K562 (cell line): ENCODE data around the gene KIF1A. TPM values are rescaled to one million over a fixed set of nuclear protein-coding genes. Genes with fewer than 3 reads are reported as not detected.

Source experiments
- ATAC-seq: fragments of 200-7000 bp; cut with Tn5 transposase; 3 replicates; pipeline ENCODE4 v1.9.1; 2020; ENCODE audit warnings: moderate library complexity
- BruUV-seq: library from RNA; stranded (reverse); fragments of 400-500 nt; replicated peaks from 2 replicates; lab custom pipeline; 2021; lab: Mats Ljungman, UMichigan
- CTCF ChIA-PET: fragments of 300-600 bp; formaldehyde crosslinking; extraction: SDS; loops from one replicate; lab custom pipeline; 2021; ENCODE audit warnings: low intra/inter-chr PET ratio; lab: Yijun Ruan, JAX
- POLR2A ChIA-PET: fragments of 300-600, 350-650 bp; sonication (Branson Sonifier 250); formaldehyde crosslinking; extraction: SDS; loops from one replicate; lab custom pipeline; 2021; ENCODE audit warnings: antibody characterized with exemption, inconsistent platforms; lab: Yijun Ruan, JAX
- DNase-seq, 4 experiments: peaks; one replicate each; pipeline versions ENCODE4 v3.0.0 to v3.0.0-alpha.2; 2011 to 2018; ENCODE audit warnings: low spot score in 3 of 4, mixed read lengths in 3 of 4; ENCODE audit errors: extremely low read depth in 1 of 4
- FAIRE-seq: peaks from 2 replicates; lab custom pipeline; 2011; peaks lifted over from hg19 to GRCh38; lab: Jason Lieb, UNC
- H2AFZ ChIP-seq: 2 replicates; pipeline ENCODE4 v1.6.0; 2011; ENCODE audit warnings: low read depth, low read length, control low read depth, inconsistent platforms
- H3K27ac ChIP-seq: fragments of 200-600 bp; 3 replicates; pipeline ENCODE4 v1.8.0; 2011; ENCODE audit warnings: low read depth, mild to moderate bottlenecking, control low read depth, inconsistent platforms, low read length, moderate library complexity, mixed read lengths; ENCODE audit errors: extremely low read depth
- H3K27me3 ChIP-seq, 2 experiments: fragments of 300-600 bp in 1 of 2; 2 replicates in 1 of 2; 3 replicates in 1 of 2; pipeline versions ENCODE4 v1.6.0 to v1.8.0; 2011; ENCODE audit warnings: inconsistent platforms in 2 of 2, low read length in 2 of 2, mild to moderate bottlenecking in 1 of 2, mixed read lengths in 1 of 2, moderate library complexity in 1 of 2; ENCODE audit not compliant: control insufficient read depth in 2 of 2, insufficient read depth in 2 of 2
- H3K36me3 ChIP-seq: fragments of 300-600 bp; 3 replicates; pipeline ENCODE4 v1.8.0; 2011; ENCODE audit warnings: mild to moderate bottlenecking, low read length, inconsistent platforms; ENCODE audit not compliant: control insufficient read depth, insufficient read depth
- H3K4me1 ChIP-seq, 2 experiments: fragments of 200-600 bp in 1 of 2; replicated peaks in 1 of 2; 2 replicates in 1 of 2; 3 replicates in 1 of 2; pipeline versions ENCODE4 v1.5.1 to v1.8.0; 2011; ENCODE audit warnings: inconsistent platforms in 2 of 2, low read length in 2 of 2, mild to moderate bottlenecking in 1 of 2, mixed read lengths in 1 of 2, moderate library complexity in 1 of 2; ENCODE audit not compliant: control insufficient read depth in 2 of 2, insufficient read depth in 2 of 2
- H3K4me2 ChIP-seq: 2 replicates; pipeline ENCODE4 v1.6.1; 2011; ENCODE audit warnings: low read length, control low read depth, inconsistent platforms, mixed read lengths; ENCODE audit not compliant: insufficient read depth
- H3K4me3 ChIP-seq: fragments of 200-600 bp; sonication (generic), shearing (Covaris generic); 2 replicates; pipeline ENCODE4 v1.5.1; 2016; ENCODE audit warnings: control low read depth, inconsistent platforms
- H3K79me2 ChIP-seq: fragments of 200-600 bp; 3 replicates; pipeline ENCODE4 v1.8.0; 2011; ENCODE audit warnings: low read length, inconsistent platforms; ENCODE audit not compliant: control insufficient read depth, insufficient read depth
- H3K9ac ChIP-seq, 2 experiments: 2 replicates each; pipeline versions ENCODE4 v1.6.0 to v1.6.1; 2011; ENCODE audit warnings: low read depth in 2 of 2, low read length in 2 of 2, control low read depth in 1 of 2, inconsistent platforms in 1 of 2, mild to moderate bottlenecking in 1 of 2, mixed read lengths in 1 of 2; ENCODE audit not compliant: insufficient read depth in 1 of 2
- H3K9me1 ChIP-seq: one replicate; pipeline ENCODE4 v1.6.0; 2011; ENCODE audit warnings: inconsistent platforms, mild to moderate bottlenecking, low read length, moderate library complexity; ENCODE audit not compliant: control insufficient read depth, insufficient read depth
- H3K9me3 ChIP-seq: replicated peaks from 2 replicates; pipeline ENCODE4 v1.5.1; 2011; ENCODE audit warnings: low read depth, low read length, inconsistent platforms; ENCODE audit not compliant: control insufficient read depth, insufficient read depth
- H4K20me1 ChIP-seq: replicated peaks from 2 replicates; pipeline ENCODE4 v1.6.1; 2011; ENCODE audit warnings: low read length, inconsistent platforms, mixed read lengths; ENCODE audit not compliant: control insufficient read depth, insufficient read depth
- CHD1 ChIP-seq: fragments of 200-600 bp; sonication (generic); IDR thresholded peaks from one replicate; pipeline ENCODE4 v1.6.1; 2012; ENCODE audit warnings: mild to moderate bottlenecking, moderate library complexity, low read length, inconsistent platforms
- GTF2B ChIP-seq: IDR thresholded peaks from 2 replicates; pipeline ENCODE4 v1.6.1; 2011; ENCODE audit not compliant: insufficient read length; ENCODE audit errors: extremely low read depth
- MBD1 ChIP-seq: fragments of 250-450 bp; sonication (Bioruptor Pico); IDR thresholded peaks from 2 replicates; pipeline ENCODE4 v1.8.0; 2022; ENCODE audit warnings: inconsistent platforms
- NFE2 ChIP-seq: IDR thresholded peaks from 2 replicates; pipeline ENCODE4 v1.6.1; 2014; ENCODE audit warnings: antibody characterized with exemption, low read depth
- NR0B1 ChIP-seq: fragments of 450-650 bp; IDR thresholded peaks from one replicate; pipeline ENCODE4 v1.6.1; 2018; ENCODE audit warnings: mild to moderate bottlenecking, moderate library complexity; ENCODE audit not compliant: partially characterized antibody
- SIX5 ChIP-seq, 2 experiments: IDR thresholded peaks; 2 replicates each; pipeline ENCODE4 v1.6.1; 2011; ENCODE audit warnings: low read length in 2 of 2, borderline replicate concordance in 1 of 2, low read depth in 1 of 2, mild to moderate bottlenecking in 1 of 2, moderate library complexity in 1 of 2; ENCODE audit not compliant: insufficient read depth in 1 of 2
- STAT5B ChIP-seq: fragments of 250-450 bp; sonication (Bioruptor Pico); IDR thresholded peaks from 2 replicates; pipeline ENCODE4 v1.8.0; 2021; ENCODE audit warnings: mild to moderate bottlenecking, inconsistent platforms
- ZNF282 ChIP-seq: sonication (generic); formaldehyde crosslinking; IDR thresholded peaks from 2 replicates; pipeline ENCODE4 v1.8.1; 2023; ENCODE audit warnings: missing genetic modification reagents
- ZNF445 ChIP-seq: fragments of 250-450 bp; sonication (Bioruptor Pico); IDR thresholded peaks from 2 replicates; pipeline ENCODE4 v1.4.0; 2020; ENCODE audit warnings: low read depth, mild to moderate bottlenecking, moderate library complexity
- WGBS: fragments of 100-300 bp; shearing (Covaris generic); methylation state at CpG from one replicate; pipeline ENCODE4 v1.1.6; 2016; ENCODE audit warnings: low coverage, mixed read lengths; ENCODE audit not compliant: insufficient coverage; ENCODE audit errors: missing lambda C conversion rate; 5-methylcytosine and 5-hydroxymethylcytosine counted together
- in situ Hi-C: fragments of 300-500 bp; cut with MboI; formaldehyde crosslinking; loops from 4 replicates; pipeline ENCODE4 v1.15.0; 2018; ENCODE audit warnings: inconsistent platforms, mixed read lengths
- intact Hi-C: fragments of 100-400 bp; cut with micrococcal nuclease; formaldehyde crosslinking; loops from 2 replicates; pipeline ENCODE4 v1.14.2; 2022
- polyA plus RNA-seq, 8 experiments: library from polyadenylated mRNA; depleted of rRNA in 4 of 8; stranded (reverse) in 5 of 8; unstranded in 3 of 8; fragments of >200 nt; fragmentation: Nextera tagmentation in 2 of 8; fragmentation: Illumina TruSeq in 1 of 8; extraction: Ambion mirVana in 2 of 8; extraction: Trizol in 1 of 8; gene quantifications; 2 replicates each; pipeline versions ENCODE4 v1.2.1 to v1.2.3, GENCODE V29; 2011 to 2014; ENCODE audit warnings: inconsistent platforms in 1 of 8, missing spikeins in 1 of 8
- total RNA-seq, 7 experiments: library from RNA; depleted of rRNA in 6 of 7; stranded (reverse); fragments of >200 nt in 6 of 7; fragmentation: Illumina TruSeq in 2 of 7; extraction: Trizol in 2 of 7; gene quantifications; 2 replicates each; pipeline versions ENCODE4 v1.2.1 to v1.2.3, GENCODE V29; 2011 to 2021; ENCODE audit warnings: low replicate concordance in 1 of 7

KIF1A gene
- total and polyA plus RNA-seq, 9 of the 15 experiments (the other 6 are each of a cell fraction or from before 2014, with no cell fraction given), result 0.07 to 1.4 (median 0.45) TPM; not detected in 2

GRCh38 chr2:240797914-240798313 is 22.1 kb downstream of the KIF1A start (continued):
- no peak for TF ChIP-seq MBD1 (CRISPR knock-in tag)
- no peak for TF ChIP-seq GTF2B
- no peak for TF ChIP-seq ZNF282 (CRISPR knock-in tag)
- TF ChIP-seq, all 486 proteins: peak for 0

GRCh38 chr2:240797500-240797895 is 22.5 kb downstream of the KIF1A start:
- no peaks in the 10 kb centered on the region for H4K20me1 ChIP-seq
- BruUV-seq, result no TSS peak
- ATAC-seq, result no peak
- no peak for TF ChIP-seq ZNF445 (CRISPR knock-in tag)
- TF ChIP-seq NFE2, result no peak
- no peak for TF ChIP-seq CHD1
- TF ChIP-seq SIX5 (IDR thresholded peaks at IDR 0.05; ENCODE audit: borderline replicate concordance in 1 of 2, insufficient read depth in 1 of 2, low read depth in 1 of 2, low read length in 2 of 2), result no peak
- TF ChIP-seq STAT5B (CRISPR knock-in tag), result no peak
- TF ChIP-seq NR0B1, result no peak
- TF ChIP-seq, all 486 proteins: peak for 0
- Histone ChIP-seq H3K9me3 (no peaks in the 10 kb centered on the region), H3K4me3 (no peak overlapping the region), H3K4me2 (no peak overlapping the region), H3K4me1 (no peaks in the 10 kb centered on the region; a peak in 1 of 5 replicates), H3K9ac (no peak overlapping the region), H3K27ac (no peak overlapping the region), H3K79me2 (no peaks in the 10 kb centered on the region), H3K36me3 (no peaks in the 10 kb centered on the region), H2AFZ (no peak overlapping the region), H3K9me1 (no peaks in the 10 kb centered on the region), H3K27me3 (peaks cover 9 to 74% of the 10 kb centered on the region in 2 experiments)
- no peak for FAIRE-seq
- DNase-seq, result no peak
- ChIA-PET POLR2A (no interaction called here), CTCF (no interaction called here)
- in situ Hi-C loops, result no loop called here
- intact Hi-C loops, result no loop called here
- WGBS, result 0% methylated on average over 10 of the region's 14 CpGs
